Lower leg skin (tissue), 4 donors: ENCODE data around the gene ATOH8. TPM values are rescaled to one million over a fixed set of nuclear protein-coding genes. Genes with fewer than 3 reads are reported as not detected.

ENCODE experiments used
- DNase-seq, 2 donors: peaks; one replicate each; pipeline ENCODE4 v3.0.0-alpha.2; 2019; ENCODE audit warnings: low spot score in 2 of 2
- H3K4me3 ChIP-seq: fragments of 200-600 bp; sonication (generic); 2 replicates; pipeline ENCODE4 v1.5.1; 2017; ENCODE audit warnings: mild to moderate bottlenecking, low read depth; ENCODE audit not compliant: poor library complexity, severe bottlenecking
- POLR2A ChIP-seq, 2 donors: fragments of 450-650 bp; IDR thresholded peaks; one replicate each; pipeline ENCODE4 v1.6.1; 2016 to 2017; ENCODE audit warnings: antibody characterized with exemption in 2 of 2, mild to moderate bottlenecking in 1 of 2, moderate library complexity in 1 of 2
- WGBS, 2 donors: methylation state at CpG; one replicate each; pipeline ENCODE4 v1.1.5; 2018; 5-methylcytosine and 5-hydroxymethylcytosine counted together
- intact Hi-C: fragments of 100-400 bp; cut with DNase I; formaldehyde crosslinking; loops from one replicate; pipeline ENCODE4 v1.15.0; 2023; ENCODE audit warnings: low total_unique reads
- total RNA-seq, 4 donors: library from RNA; depleted of rRNA; stranded (reverse); fragments of >200 nt; gene quantifications; one replicate each; pipeline ENCODE4 v1.1.0, GENCODE V29; 2016
- TF ChIP-seq, protein P1 (sequence below), 3 donors: fragments of 450-650 bp; IDR thresholded peaks; one replicate each; pipeline ENCODE4 v1.5.1; 2016; ENCODE audit warnings: antibody characterized with exemption in 3 of 3, mild to moderate bottlenecking in 3 of 3, moderate library complexity in 2 of 3

The ATOH8 gene
- total RNA-seq, 4 donors from 2014 or later, result 27.3 to 79.8 (median 33.7) TPM

DNA sequence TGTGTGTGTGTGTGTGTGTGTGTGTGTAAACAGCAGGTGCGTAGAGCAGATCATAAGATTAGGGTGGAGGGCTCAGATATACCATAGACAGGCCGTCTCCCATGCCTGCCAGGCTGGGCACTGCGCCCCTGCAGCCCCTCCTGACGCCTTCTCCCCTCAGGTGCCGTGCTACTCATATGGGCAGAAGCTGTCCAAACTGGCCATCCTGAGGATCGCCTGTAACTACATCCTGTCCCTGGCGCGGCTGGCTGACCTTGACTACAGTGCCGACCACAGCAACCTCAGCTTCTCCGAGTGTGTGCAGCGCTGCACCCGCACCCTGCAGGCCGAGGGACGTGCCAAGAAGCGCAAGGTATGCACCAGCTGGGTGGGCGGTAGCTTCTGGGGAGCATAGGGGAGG, 10.0 kb downstream of the ATOH8 start:
- intact Hi-C loops, result no loop called here
- no peak overlapping the region for H3K4me3 ChIP-seq
- TF ChIP-seq, protein P1, sequence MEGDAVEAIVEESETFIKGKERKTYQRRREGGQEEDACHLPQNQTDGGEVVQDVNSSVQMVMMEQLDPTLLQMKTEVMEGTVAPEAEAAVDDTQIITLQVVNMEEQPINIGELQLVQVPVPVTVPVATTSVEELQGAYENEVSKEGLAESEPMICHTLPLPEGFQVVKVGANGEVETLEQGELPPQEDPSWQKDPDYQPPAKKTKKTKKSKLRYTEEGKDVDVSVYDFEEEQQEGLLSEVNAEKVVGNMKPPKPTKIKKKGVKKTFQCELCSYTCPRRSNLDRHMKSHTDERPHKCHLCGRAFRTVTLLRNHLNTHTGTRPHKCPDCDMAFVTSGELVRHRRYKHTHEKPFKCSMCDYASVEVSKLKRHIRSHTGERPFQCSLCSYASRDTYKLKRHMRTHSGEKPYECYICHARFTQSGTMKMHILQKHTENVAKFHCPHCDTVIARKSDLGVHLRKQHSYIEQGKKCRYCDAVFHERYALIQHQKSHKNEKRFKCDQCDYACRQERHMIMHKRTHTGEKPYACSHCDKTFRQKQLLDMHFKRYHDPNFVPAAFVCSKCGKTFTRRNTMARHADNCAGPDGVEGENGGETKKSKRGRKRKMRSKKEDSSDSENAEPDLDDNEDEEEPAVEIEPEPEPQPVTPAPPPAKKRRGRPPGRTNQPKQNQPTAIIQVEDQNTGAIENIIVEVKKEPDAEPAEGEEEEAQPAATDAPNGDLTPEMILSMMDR (IDR thresholded peaks at IDR 0.05), result no peak
- no peak for TF ChIP-seq POLR2A (IDR thresholded peaks at IDR 0.05)
- DNase-seq, result no peak
- 85 to 87% methylated on average over 12 to 14 of the region's 16 CpGs for WGBS, 2 donors

DNA sequence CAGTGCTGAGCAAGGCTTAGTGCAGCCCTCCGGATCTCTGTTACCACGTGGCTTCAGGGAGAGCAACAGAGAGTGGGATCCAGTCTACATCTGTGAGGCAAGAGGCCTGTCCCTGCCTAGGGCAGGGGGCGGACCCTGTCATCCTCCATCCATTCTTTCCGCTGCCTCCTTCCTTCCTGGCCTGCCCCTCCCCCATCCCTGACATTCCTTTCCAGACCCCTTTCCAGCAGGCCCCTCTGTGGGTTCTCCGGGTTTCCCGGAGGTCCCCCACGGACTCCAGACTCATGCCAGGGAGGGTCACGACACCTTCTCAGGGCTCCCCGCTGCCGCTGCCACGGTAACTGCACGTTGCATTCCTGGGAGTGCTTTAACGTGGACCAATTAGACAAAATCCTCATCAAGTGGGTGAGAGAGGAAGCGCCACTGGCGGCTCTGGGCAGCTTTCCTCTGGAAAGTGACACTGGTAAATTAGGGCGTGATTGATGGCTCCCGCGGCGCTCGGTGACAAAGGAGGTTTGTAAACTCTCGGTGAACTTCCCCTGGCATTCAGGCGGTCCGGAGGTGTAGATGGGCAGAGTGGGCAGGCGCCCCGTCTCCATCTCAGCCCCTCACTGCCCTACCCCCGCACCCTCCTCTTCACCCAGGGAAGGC, 11.4 kb downstream of the ATOH8 start:
- WGBS, 2 donors, result 43 to 48% methylated on average over 26 of the region's 26 CpGs
- H3K4me3 ChIP-seq, result no peak overlapping the region
- TF ChIP-seq POLR2A (IDR thresholded peaks at IDR 0.05), result no peak
- TF ChIP-seq, protein P1 (IDR thresholded peaks at IDR 0.05), result no peak
- no peak for DNase-seq
- intact Hi-C loops, result no loop called here

DNA sequence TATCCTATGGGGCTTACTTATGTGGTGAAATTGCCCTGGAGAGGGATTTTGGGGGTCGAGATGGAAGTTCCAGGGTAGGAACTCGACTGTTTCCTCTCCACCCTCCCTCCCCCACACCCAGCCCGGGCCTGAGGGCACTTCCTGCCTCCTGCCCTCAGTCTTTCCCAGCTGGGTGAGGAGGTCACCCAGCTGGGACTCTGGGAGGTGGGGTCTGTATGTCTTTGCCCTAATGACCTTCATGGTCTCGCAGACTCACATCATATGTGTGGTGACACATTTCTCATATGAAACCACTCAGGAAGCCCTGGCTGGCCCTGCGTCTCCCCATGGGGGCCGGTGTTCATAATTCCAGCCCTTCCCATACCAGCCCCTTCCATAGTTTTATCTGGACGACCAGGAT, 12.4 kb downstream of the ATOH8 start:
- H3K4me3 ChIP-seq, result no peak overlapping the region
- no peak for TF ChIP-seq POLR2A (IDR thresholded peaks at IDR 0.05)
- TF ChIP-seq, protein P1 (IDR thresholded peaks at IDR 0.05), result no peak
- DNase-seq, result no peak
- 57 to 81% methylated on average over 7 of the region's 7 CpGs for WGBS, 2 donors
- intact Hi-C loops, result no loop called here

DNA sequence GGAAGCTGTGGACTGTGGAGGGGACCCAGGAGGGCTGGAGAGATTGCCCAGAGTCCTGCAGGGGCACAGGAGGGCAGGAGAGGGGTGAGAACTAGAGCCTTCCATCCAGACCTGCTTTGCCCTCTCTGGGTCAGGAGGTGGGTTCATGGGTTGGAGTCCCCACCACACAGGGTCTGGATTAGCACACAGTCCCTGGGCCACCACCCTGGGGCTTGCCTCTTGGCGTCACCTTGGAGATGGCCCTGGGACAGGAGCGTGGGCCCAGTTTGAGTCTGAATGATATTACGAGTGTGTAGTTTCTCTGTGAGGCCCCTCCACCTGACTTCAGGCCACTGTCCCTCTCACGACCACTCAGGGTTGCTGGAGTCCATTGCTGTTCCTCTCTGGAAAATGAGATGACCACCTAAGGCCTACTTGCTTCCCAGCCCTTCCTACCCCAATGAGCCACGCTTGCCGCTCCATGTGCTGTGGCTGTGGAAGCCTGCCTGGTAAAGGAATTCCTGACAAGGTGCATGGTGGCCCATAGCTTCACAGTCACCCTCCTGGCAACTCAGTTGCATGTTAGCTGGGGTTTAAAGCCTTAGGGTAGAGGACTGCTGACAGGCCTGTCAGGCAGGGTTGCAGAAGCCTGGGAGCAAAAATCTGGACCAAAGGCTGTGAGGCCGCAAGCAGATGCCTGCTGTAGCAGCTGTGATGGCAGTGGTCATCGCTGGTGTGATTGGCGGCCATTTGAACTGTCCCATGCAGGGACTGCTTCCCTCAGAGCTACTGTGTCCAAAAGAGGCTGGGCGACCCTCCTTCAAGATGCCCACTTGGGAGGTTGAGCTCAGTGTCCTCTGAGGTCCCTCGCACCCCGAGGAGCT, 14.2 kb downstream of the ATOH8 start:
- WGBS, 2 donors, result 89 to 91% methylated on average over 12 of the region's 12 CpGs
- H3K4me3 ChIP-seq, result no peak overlapping the region

DNA sequence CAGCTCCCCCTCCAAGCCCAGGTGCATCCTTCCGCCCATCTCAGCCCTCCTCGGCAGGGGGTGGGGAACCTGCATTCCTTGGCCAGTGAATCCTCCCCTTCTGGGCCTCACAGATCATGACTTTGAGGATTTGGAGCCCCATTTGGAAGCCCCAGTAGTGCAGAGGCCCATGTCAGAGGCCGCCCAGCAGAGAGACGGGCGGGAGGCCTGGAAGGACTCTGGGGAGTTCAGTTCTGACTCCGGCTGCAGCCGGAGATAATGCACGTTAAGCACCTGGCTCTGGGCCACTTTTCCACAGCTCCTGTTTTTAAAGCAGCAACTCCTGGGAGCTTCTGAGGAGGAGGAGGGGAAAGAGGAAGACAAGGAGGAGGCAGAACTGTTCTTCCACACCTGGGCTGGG, 14.9 kb downstream of the ATOH8 start:
- intact Hi-C loops, result no loop called here
- no peak overlapping the region for H3K4me3 ChIP-seq
- 36 to 51% methylated on average over 8 of the region's 8 CpGs for WGBS, 2 donors
- DNase-seq, result no peak
- no peak for TF ChIP-seq POLR2A (IDR thresholded peaks at IDR 0.05)
- TF ChIP-seq, protein P1 (IDR thresholded peaks at IDR 0.05), result no peak

More for the DNA sequence above, 14.2 kb downstream of the ATOH8 start:
- TF ChIP-seq POLR2A (IDR thresholded peaks at IDR 0.05), result no peak
- TF ChIP-seq, protein P1 (IDR thresholded peaks at IDR 0.05), result no peak
- DNase-seq, result no peak
- intact Hi-C loops, result no loop called here
